ENCODE results near the gene AHRR. TPM values are rescaled to one million over a fixed set of nuclear protein-coding genes. Genes with fewer than 3 reads are reported as not detected.
A peak's percentile ranks its signal among the peaks of the same experiment; 100 is the strongest.

The AHRR gene
- total RNA-seq, 1 donor from 2014 or later: 10.5 TPM

DNA sequence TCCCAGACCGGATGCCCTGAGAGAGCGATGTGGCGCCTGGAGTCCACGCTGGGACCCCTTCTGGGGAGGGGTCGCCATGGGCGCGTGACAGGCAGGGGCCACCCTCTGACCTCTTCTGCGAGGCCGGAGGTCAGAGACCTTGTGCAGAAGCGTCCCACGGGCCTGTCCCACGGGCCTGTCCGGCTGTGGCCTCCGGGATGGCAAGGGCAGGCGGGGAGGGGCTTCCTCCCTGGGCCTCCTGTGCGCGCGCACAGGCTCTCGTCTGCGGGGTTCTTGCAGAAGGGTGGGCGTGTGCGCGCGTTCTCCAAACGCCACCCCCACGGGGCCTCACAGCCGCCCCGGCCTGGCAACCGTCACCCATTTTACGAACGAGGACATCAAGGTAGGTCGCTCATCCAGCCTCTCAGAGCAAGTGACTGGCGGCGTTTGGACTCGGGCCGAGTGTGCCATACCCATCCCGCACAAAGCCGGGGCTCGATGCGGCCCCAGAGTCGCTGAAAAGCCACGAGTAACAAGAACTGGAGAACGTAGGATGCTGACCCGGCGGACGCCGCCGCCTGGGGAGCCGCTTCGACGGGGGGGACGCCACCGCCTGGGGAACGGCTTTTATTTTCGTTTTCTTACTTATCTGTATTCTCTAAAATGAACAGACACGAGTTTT, 897 bp downstream of the AHRR start:
- Mint-ChIP-seq H3K27me3 (ENCODE audit: low read depth, unreplicated experiment) (peaks cover 9% of the 10 kb centered on the region), H3K4me3 (ENCODE audit: unreplicated experiment) (peak overlapping the region; percentile 64), H3K36me3 (ENCODE audit: low read depth, unreplicated experiment) (peaks cover 3% of the 10 kb centered on the region), H3K9me3 (ENCODE audit: unreplicated experiment) (no peaks in the 10 kb centered on the region), H3K4me1 (ENCODE audit: low read depth, unreplicated experiment) (peaks cover 2% of the 10 kb centered on the region), H3K27ac (ENCODE audit: unreplicated experiment) (no peak overlapping the region)
- peak overlapping the region; percentile 83 for H3K4me2 ChIP-seq (ENCODE audit: low read length)
- H3K27ac ChIP-seq (ENCODE audit: low read depth, low read length): peak overlapping the region; percentile 58
- H3K4me3 ChIP-seq (ENCODE audit: insufficient read depth, low read depth, low read length): peak overlapping the region; percentile 56
- peaks cover 30% of the 10 kb centered on the region for H4K20me1 ChIP-seq (ENCODE audit: insufficient read depth, low read length)
- FAIRE-seq: no peak
- H3K36me3 ChIP-seq (ENCODE audit: insufficient read depth, low read length): no peaks in the 10 kb centered on the region
- DNase-seq (ENCODE audit: low read depth): no peak
- peaks cover 37% of the 10 kb centered on the region for H3K4me1 ChIP-seq (ENCODE audit: insufficient read depth, low read length)
- H3K9ac ChIP-seq (ENCODE audit: low read length): peak overlapping the region; percentile 76
- no peaks in the 10 kb centered on the region for H3K9me3 ChIP-seq (ENCODE audit: insufficient read depth, low read depth, low read length)
- no peak for TF ChIP-seq EZH2 (IDR thresholded peaks at IDR 0.05; ENCODE audit: insufficient read depth, low read length)
- TF ChIP-seq, protein P1, sequence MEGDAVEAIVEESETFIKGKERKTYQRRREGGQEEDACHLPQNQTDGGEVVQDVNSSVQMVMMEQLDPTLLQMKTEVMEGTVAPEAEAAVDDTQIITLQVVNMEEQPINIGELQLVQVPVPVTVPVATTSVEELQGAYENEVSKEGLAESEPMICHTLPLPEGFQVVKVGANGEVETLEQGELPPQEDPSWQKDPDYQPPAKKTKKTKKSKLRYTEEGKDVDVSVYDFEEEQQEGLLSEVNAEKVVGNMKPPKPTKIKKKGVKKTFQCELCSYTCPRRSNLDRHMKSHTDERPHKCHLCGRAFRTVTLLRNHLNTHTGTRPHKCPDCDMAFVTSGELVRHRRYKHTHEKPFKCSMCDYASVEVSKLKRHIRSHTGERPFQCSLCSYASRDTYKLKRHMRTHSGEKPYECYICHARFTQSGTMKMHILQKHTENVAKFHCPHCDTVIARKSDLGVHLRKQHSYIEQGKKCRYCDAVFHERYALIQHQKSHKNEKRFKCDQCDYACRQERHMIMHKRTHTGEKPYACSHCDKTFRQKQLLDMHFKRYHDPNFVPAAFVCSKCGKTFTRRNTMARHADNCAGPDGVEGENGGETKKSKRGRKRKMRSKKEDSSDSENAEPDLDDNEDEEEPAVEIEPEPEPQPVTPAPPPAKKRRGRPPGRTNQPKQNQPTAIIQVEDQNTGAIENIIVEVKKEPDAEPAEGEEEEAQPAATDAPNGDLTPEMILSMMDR (IDR thresholded peaks at IDR 0.05; ENCODE audit: insufficient read depth, low read depth, low read length): no peak
- peaks cover 3% of the 10 kb centered on the region for H3K27me3 ChIP-seq (ENCODE audit: insufficient read depth, low read length)
- peaks cover 51% of the 10 kb centered on the region for H3K79me2 ChIP-seq (ENCODE audit: insufficient read depth, low read length)
- H2AFZ ChIP-seq (ENCODE audit: low read depth, low read length): peak overlapping the region; percentile 44

GRCh38 chr5:322942-323879, 1.7 kb downstream of the AHRR start:
- Mint-ChIP-seq H3K27ac (ENCODE audit: unreplicated experiment) (no peak overlapping the region), H3K27me3 (ENCODE audit: low read depth, unreplicated experiment) (peaks cover 9% of the 10 kb centered on the region), H3K9me3 (ENCODE audit: unreplicated experiment) (no peaks in the 10 kb centered on the region), H3K4me3 (ENCODE audit: unreplicated experiment) (no peak overlapping the region), H3K4me1 (ENCODE audit: low read depth, unreplicated experiment) (peaks cover 2% of the 10 kb centered on the region), H3K36me3 (ENCODE audit: low read depth, unreplicated experiment) (peaks cover 3% of the 10 kb centered on the region)
- Histone ChIP-seq H3K36me3 (ENCODE audit: insufficient read depth, low read length) (no peaks in the 10 kb centered on the region), H3K4me2 (ENCODE audit: low read length) (peak overlapping the region; percentile 83), H2AFZ (ENCODE audit: low read depth, low read length) (no peak overlapping the region), H3K4me1 (ENCODE audit: insufficient read depth, low read length) (peaks cover 37% of the 10 kb centered on the region), H3K9me3 (ENCODE audit: insufficient read depth, low read depth, low read length) (no peaks in the 10 kb centered on the region), H3K4me3 (ENCODE audit: insufficient read depth, low read depth, low read length) (peak overlapping the region; percentile 56), H4K20me1 (ENCODE audit: insufficient read depth, low read length) (peaks cover 29% of the 10 kb centered on the region), H3K27me3 (ENCODE audit: insufficient read depth, low read length) (peaks cover 3% of the 10 kb centered on the region), H3K9ac (ENCODE audit: low read length) (peak overlapping the region; percentile 76), H3K27ac (ENCODE audit: low read depth, low read length) (no peak overlapping the region), H3K79me2 (ENCODE audit: insufficient read depth, low read length) (peaks cover 57% of the 10 kb centered on the region)
- DNase-seq (ENCODE audit: low read depth) (peak; percentile 18), FAIRE-seq (no peak)
- TF ChIP-seq, protein P1 (IDR thresholded peaks at IDR 0.05; ENCODE audit: insufficient read depth, low read depth, low read length): no peak
- no peak for TF ChIP-seq EZH2 (IDR thresholded peaks at IDR 0.05; ENCODE audit: insufficient read depth, low read length)
